ENCODE data around the gene GABRA5. TPM values are rescaled to one million over a fixed set of nuclear protein-coding genes. Genes with fewer than 3 reads are reported as not detected.

GABRA5 gene
- total RNA-seq, 1 experiment from 2014 or later: not detected

GRCh38 chr15:26882616-26883365 lies 15.9 kb downstream of the GABRA5 start:
- no TSS peak for BruUV-seq (replicated peaks)
- H3K4me1 Mint-ChIP-seq (ENCODE audit: low read depth, unreplicated experiment): no peaks in the 10 kb centered on the region

DNA sequence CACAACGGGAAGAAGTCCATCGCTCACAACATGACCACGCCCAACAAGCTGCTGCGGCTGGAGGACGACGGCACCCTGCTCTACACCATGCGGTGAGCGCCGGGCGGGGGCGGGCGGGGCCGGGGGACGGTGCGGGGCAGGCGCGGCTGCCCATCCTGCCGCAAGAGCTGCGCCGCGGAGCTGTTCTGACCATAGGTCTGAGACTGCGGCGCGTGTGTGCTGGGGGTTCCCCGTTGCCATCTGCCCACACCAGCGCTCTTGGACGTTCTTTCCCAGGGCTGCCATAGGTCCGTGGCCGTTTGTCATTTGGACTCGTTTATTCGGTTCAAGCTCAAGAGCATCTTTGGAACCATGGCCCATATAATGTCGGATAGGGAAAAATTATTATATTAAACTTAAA lies 16.6 kb downstream of the GABRA5 start:
- H3K27ac Mint-ChIP-seq (ENCODE audit: unreplicated experiment): no peak overlapping the region
- H3K4me1 Mint-ChIP-seq (ENCODE audit: low read depth, unreplicated experiment): no peaks in the 10 kb centered on the region
- peaks cover 3% of the 10 kb centered on the region for H3K9me3 Mint-ChIP-seq (ENCODE audit: low read depth, unreplicated experiment)
- no peaks in the 10 kb centered on the region for H3K36me3 Mint-ChIP-seq (ENCODE audit: insufficient read depth, unreplicated experiment)
- CTCF ChIA-PET: no interaction called here
- no peak overlapping the region for H3K4me3 Mint-ChIP-seq (ENCODE audit: low read depth, unreplicated experiment)
- no TSS peak for BruUV-seq (replicated peaks)
- intact Hi-C loops (cut with micrococcal nuclease; ENCODE audit: unreplicated experiment): no loop called here
- H3K27me3 Mint-ChIP-seq (ENCODE audit: unreplicated experiment): no peaks in the 10 kb centered on the region
- no peak for TF ChIP-seq CTCF (IDR thresholded peaks at IDR 0.05; ENCODE audit: unreplicated experiment)
- no peak for DNase-seq

More at GRCh38 chr15:26882616-26883365, 15.9 kb downstream of the GABRA5 start:
- Mint-ChIP-seq H3K27me3 (ENCODE audit: unreplicated experiment) (no peaks in the 10 kb centered on the region), H3K9me3 (ENCODE audit: low read depth, unreplicated experiment) (peaks cover 3% of the 10 kb centered on the region), H3K27ac (ENCODE audit: unreplicated experiment) (no peak overlapping the region), H3K4me3 (ENCODE audit: low read depth, unreplicated experiment) (no peak overlapping the region), H3K36me3 (ENCODE audit: insufficient read depth, unreplicated experiment) (no peaks in the 10 kb centered on the region)
- intact Hi-C loops (cut with micrococcal nuclease; ENCODE audit: unreplicated experiment): no loop called here
- CTCF ChIA-PET: no interaction called here
- TF ChIP-seq CTCF (IDR thresholded peaks at IDR 0.05; ENCODE audit: unreplicated experiment): no peak
- no peak for DNase-seq

DNA sequence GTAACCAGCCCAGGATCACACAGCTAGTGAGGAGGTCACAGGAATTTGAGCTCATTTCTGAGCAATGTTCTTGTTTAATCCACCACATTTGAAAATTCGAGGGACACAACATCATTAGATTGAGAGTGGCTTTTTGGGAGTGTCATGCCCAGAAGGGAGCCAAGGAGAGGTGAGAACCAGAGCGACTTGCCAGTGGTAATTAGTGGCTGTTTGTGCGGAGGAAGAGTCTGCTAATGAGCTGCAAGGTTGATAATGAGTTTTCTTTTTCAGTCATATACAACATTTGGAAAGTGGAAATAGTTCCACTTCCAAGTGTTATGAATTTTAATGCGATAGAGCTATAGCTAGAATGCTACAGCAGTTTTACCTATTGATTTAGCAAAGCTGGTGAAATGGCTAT lies 19.7 kb downstream of the GABRA5 start:
- no peaks in the 10 kb centered on the region for H3K36me3 Mint-ChIP-seq (ENCODE audit: insufficient read depth, unreplicated experiment)
- intact Hi-C loops (cut with micrococcal nuclease; ENCODE audit: unreplicated experiment): no loop called here

GRCh38 chr15:26887926-26888666 lies 21.2 kb downstream of the GABRA5 start:
- TF ChIP-seq CTCF (IDR thresholded peaks at IDR 0.05; ENCODE audit: unreplicated experiment): no peak
- no peak for DNase-seq
- intact Hi-C loops (cut with micrococcal nuclease; ENCODE audit: unreplicated experiment): no loop called here
- no TSS peak for BruUV-seq (replicated peaks)
- CTCF ChIA-PET: no interaction called here
- Mint-ChIP-seq H3K27me3 (ENCODE audit: unreplicated experiment) (no peaks in the 10 kb centered on the region), H3K27ac (ENCODE audit: unreplicated experiment) (no peak overlapping the region), H3K4me3 (ENCODE audit: low read depth, unreplicated experiment) (no peak overlapping the region), H3K9me3 (ENCODE audit: low read depth, unreplicated experiment) (peaks cover 9% of the 10 kb centered on the region), H3K36me3 (ENCODE audit: insufficient read depth, unreplicated experiment) (no peaks in the 10 kb centered on the region), H3K4me1 (ENCODE audit: low read depth, unreplicated experiment) (no peaks in the 10 kb centered on the region)

More for the DNA sequence above, 19.7 kb downstream of the GABRA5 start:
- CTCF ChIA-PET: no interaction called here
- H3K27ac Mint-ChIP-seq (ENCODE audit: unreplicated experiment): no peak overlapping the region
- H3K9me3 Mint-ChIP-seq (ENCODE audit: low read depth, unreplicated experiment): peaks cover 3% of the 10 kb centered on the region
- BruUV-seq (replicated peaks): no TSS peak
- no peaks in the 10 kb centered on the region for H3K4me1 Mint-ChIP-seq (ENCODE audit: low read depth, unreplicated experiment)
- H3K27me3 Mint-ChIP-seq (ENCODE audit: unreplicated experiment): no peaks in the 10 kb centered on the region
- no peak for TF ChIP-seq CTCF (IDR thresholded peaks at IDR 0.05; ENCODE audit: unreplicated experiment)
- no peak overlapping the region for H3K4me3 Mint-ChIP-seq (ENCODE audit: low read depth, unreplicated experiment)
- DNase-seq: no peak

All from Calu3 (cell line).